ENCODE measurements around the gene SPEM3. TPM values are rescaled to one million over a fixed set of nuclear protein-coding genes. Genes with fewer than 3 reads are reported as not detected.

SPEM3 gene
- total RNA-seq, 1 donor from 2014 or later, result not detected

DNA sequence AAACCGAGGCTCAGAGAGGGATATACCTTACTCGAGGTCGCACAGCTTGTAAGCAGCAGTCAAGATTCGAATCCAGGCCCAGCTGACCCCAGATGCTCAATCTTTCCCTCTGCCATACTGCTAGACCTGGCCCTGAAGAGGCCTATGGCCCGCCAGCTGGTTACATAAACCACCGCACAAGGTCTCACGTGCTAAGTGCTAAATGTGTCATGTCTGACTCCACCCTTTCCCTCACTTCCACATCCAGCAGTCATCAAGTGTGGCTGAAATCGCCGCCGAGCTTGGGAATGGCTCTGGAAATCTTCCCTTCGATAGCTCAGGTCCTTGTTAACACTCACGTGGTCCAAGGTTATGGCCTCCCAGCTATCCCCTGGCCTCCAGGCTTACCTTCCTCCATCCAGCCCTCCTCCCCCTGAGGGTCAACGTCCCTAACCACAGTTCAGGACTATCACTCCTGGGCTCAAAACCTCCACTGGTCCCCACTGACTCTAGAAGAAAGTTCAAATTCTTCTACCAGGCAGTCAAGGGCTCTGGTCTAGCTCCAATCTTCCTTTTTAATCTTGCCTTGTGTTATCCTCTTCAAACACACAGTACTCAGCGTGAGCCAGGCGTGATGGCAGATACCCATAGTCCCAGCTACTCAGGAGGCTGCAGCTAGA is 47.2 kb downstream of the SPEM3 start:
- no peak overlapping the region for H3K4me3 ChIP-seq (ENCODE audit: low read depth, low read length)
- no peak for DNase-seq (ENCODE audit: low read depth)
- TF ChIP-seq, protein P1, sequence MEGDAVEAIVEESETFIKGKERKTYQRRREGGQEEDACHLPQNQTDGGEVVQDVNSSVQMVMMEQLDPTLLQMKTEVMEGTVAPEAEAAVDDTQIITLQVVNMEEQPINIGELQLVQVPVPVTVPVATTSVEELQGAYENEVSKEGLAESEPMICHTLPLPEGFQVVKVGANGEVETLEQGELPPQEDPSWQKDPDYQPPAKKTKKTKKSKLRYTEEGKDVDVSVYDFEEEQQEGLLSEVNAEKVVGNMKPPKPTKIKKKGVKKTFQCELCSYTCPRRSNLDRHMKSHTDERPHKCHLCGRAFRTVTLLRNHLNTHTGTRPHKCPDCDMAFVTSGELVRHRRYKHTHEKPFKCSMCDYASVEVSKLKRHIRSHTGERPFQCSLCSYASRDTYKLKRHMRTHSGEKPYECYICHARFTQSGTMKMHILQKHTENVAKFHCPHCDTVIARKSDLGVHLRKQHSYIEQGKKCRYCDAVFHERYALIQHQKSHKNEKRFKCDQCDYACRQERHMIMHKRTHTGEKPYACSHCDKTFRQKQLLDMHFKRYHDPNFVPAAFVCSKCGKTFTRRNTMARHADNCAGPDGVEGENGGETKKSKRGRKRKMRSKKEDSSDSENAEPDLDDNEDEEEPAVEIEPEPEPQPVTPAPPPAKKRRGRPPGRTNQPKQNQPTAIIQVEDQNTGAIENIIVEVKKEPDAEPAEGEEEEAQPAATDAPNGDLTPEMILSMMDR (conservative IDR thresholded peaks at IDR 0.05; ENCODE audit: low read depth, low read length), result no peak

DNA sequence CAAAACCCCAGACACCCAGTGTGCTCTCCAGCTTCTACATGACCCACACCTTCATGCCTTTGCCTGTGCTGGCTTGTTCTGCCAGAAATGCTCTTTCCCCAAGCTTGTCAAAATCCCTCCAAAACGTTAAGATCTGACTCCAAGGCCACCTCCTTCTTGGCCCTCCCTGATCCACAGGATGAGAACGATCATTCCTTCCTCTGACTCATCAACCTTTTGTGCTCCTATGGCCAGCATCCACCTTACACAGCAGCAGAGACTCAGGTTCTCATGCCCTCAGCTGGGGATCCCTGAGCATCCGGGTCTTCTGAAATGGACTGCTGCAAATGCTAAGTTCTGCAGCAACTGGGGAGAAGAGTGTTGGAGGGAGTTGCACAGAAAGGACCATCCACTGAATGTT is 47.8 kb downstream of the SPEM3 start:
- TF ChIP-seq, protein P1 (conservative IDR thresholded peaks at IDR 0.05; ENCODE audit: low read depth, low read length), result no peak
- DNase-seq (ENCODE audit: low read depth), result no peak
- no peak overlapping the region for H3K4me3 ChIP-seq (ENCODE audit: low read depth, low read length)

- no peak overlapping the region for H3K4me3 ChIP-seq (ENCODE audit: low read depth, low read length)
- TF ChIP-seq, protein P1 (conservative IDR thresholded peaks at IDR 0.05; ENCODE audit: low read depth, low read length), result no peak
Measured at GRCh38 chr17:7476951-7477350, 48.3 kb downstream of the SPEM3 start.

GRCh38 chr17:7477392-7478275 is 49.0 kb downstream of the SPEM3 start:
- peak overlapping the region; percentile 90 for H3K4me3 ChIP-seq (ENCODE audit: low read depth, low read length)
- TF ChIP-seq, protein P1 (conservative IDR thresholded peaks at IDR 0.05; ENCODE audit: low read depth, low read length), result no peak
- no peak for DNase-seq (ENCODE audit: low read depth)

More at GRCh38 chr17:7476951-7477350, 48.3 kb downstream of the SPEM3 start:
- DNase-seq (ENCODE audit: low read depth), result no peak

DNA sequence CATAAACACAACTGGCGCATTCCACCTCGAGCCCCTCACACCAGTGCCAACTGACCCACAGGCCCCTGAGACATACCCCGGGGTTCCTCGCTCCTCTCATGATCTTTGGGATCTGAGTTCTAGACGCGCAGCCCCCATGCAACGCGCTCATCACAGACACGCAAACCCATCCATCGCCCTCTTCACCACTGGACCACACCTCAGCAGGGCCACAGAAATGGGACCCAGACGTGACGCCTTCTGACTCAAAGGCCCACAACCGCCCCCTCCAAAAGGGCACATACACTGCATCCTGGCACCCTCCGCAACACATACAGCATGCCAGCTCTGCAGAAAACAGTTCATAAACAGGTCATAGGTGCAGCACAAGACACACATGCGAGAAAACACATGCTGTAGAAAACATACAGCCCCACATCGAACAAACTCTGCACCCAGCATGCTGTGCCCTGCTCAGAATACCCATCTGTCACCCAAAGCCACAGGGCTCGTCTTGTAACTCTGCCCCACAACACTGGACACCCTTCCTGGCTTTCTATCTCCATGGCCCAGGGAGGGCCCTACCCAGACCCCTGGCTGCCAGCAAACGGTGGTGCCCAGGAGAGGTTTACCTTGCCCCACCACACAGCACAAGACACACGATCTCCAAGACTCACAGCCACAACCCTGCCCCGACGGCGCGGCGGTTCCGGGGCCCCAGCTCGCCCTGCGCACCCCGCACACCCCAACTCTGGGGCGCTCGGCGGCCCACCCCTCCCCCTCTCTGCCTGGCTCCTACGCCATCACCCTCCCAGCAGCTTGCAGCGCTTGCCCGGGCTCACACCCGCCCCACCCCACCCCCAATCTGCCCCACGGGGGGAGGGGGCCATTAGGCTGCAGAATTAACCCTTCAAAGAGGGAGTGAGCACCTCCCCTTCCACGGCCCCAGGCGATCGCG is 49.9 kb downstream of the SPEM3 start:
- TF ChIP-seq, protein P1 (conservative IDR thresholded peaks at IDR 0.05; ENCODE audit: low read depth, low read length), result no peak
- no peak for DNase-seq (ENCODE audit: low read depth)
- H3K4me3 ChIP-seq (ENCODE audit: low read depth, low read length), result peak overlapping the region; percentile 90

GRCh38 chr17:7479213-7480088 is 50.8 kb downstream of the SPEM3 start, which contains the start of gene ZBTB4:
Gene ZBTB4 (minus strand): TSS chr17:7479631. CDS start chr17:7466801, 12,830 bp downstream.
- TF ChIP-seq, protein P1 (conservative IDR thresholded peaks at IDR 0.05; ENCODE audit: low read depth, low read length), result no peak
- no peak for DNase-seq (ENCODE audit: low read depth)
- H3K4me3 ChIP-seq (ENCODE audit: low read depth, low read length), result peak within 1 kb of the TSS; percentile 90

Measured in epithelial cell of proximal tubule (primary cell).